SIG-M5 treated with dmso at 0.1 percent for 504 hours (cell line): ENCODE measurements around the gene CDK15.
A peak's percentile ranks its signal among the peaks of the same experiment; 100 is the strongest.

Source experiments
- DNase-seq: peaks from one replicate; lab custom pipeline; 2025; ENCODE audit not compliant: unreplicated experiment; lab: John Stamatoyannopoulos, UW

The CDK15 gene

DNA sequence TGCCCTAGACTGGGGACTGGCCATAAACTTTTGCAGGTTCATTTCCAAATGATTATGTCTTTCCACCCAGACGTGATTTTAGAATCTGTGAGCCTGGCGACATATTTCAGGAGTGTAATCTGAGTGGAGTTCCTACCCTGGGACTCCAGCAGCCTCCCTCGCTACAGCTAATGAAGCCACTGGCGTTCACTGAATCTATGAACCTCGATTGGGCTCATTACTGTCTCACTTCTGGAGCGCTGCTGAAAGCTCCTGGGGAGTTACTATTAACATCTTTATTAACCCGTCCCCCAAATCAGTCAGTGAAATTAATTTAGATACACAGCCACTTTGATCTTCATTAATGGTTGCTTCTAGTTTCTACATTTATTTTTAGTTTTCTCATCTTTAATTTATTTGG, 56.5 kb downstream of the CDK15 start:
- DNase-seq: no peak

DNA sequence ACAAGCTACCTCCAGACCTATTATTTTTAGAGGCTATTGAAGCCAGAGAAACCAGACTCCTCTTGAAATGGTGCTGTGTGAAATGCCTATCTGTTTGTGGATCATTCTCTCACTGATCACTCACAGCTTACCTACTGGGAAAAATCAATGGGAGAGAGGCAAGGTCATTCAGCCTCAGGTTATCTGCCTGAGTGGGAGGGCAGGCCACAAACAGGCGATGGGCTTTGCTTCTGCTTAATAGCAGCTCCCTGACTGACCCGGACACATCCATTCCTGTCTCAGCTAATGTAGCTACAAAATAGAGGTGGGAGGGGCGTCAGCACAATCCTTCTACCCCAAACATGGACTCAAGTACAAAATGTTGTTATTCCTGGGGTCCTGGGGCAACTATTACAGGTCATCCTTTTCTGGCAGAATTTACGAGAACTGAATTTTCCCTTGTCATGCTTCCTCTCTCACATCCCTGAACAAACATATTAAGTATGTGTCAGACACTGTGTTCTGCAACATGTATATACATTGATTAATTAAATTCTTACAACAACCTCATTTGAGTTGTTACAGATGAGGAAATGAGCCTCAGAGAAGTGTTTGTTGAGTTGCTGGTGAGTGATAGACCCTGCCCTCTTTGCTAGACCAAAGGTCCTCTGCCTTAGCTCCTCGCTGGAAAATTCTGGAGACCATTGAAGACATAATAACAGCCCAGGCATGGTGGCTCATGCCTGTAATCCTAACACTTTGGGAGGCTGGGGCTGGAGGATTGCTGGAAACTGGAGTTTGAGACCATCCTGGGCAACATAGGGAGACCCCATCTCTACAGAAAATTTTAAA, 60.5 kb downstream of the CDK15 start:
- no peak for DNase-seq

DNA sequence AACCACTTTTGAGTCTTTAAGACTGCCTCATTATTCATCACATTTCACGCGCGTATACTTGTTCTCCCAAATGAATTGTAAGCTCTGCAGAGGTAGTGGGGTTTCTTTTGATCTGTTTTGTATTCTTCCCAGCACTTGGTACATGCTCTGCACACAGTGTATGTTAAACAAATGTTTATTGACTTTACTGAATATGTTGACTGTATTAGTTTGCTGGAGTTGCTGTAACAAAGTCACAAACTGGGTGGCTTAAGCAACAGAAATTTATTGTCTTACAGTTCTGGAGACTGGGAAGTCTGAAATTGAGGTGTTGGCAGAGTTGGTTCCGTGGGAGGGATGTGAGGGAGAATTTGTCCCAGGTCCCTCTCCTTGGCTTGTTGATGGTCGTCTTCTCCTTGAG, 65.1 kb downstream of the CDK15 start:
- no peak for DNase-seq

DNA sequence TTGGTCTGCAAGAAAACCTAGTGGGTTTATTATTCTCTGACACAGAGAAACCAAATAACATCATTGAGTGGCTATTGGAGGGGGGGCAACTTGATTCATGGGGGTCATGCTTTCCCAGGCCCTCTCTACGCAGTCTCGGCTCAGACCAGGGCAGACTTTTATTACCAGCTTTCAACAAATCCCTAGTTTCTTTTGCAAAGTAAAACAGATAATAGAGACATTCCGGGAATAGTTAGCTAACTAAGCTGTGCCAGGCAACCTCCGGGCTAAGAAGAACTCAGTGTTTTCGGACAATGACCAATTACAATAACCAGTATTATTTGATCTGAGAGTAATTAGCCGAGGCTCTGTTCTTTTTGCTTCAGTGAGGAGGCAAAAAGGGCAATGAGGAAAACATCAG, 66.3 kb downstream of the CDK15 start:
- no peak for DNase-seq

DNA sequence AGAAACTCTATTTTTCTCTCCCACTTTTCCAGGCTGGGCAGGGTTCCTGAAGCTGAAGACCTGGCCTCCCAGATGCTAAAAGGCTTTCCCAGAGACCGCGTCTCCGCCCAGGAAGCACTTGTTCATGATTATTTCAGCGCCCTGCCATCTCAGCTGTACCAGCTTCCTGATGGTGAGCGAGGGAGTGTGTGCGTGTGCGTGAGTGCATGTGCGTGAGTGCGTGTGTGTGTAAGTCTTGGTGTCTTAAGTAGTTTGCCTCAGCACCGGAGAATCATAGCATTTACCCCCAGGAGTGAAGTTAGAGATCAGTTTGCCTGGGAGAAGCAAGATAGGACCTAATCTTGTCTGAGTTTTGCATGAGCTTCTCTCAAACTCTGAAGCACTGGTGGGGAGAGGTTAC, 73.7 kb downstream of the CDK15 start:
- DNase-seq: no peak

DNA sequence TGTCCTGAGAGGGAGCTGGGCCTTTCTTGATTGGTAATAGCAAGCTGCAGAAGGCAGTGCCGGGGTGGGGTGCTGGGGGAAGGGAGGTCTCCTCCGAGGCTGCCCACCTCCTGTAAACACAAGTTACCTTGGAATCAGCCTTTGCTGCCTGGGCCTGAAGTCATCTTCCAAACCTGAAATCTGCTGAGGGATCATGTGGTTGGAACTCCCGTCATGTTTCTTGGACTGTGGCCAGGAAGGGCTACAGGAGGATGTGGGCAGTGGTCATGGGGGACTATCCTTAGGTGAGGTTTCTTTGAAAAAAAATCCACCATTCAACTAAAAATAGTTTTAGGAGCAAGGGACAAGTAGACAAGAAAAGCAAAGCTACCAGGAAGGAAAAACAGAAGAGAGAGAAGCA, 74.2 kb downstream of the CDK15 start:
- DNase-seq: no peak

DNA sequence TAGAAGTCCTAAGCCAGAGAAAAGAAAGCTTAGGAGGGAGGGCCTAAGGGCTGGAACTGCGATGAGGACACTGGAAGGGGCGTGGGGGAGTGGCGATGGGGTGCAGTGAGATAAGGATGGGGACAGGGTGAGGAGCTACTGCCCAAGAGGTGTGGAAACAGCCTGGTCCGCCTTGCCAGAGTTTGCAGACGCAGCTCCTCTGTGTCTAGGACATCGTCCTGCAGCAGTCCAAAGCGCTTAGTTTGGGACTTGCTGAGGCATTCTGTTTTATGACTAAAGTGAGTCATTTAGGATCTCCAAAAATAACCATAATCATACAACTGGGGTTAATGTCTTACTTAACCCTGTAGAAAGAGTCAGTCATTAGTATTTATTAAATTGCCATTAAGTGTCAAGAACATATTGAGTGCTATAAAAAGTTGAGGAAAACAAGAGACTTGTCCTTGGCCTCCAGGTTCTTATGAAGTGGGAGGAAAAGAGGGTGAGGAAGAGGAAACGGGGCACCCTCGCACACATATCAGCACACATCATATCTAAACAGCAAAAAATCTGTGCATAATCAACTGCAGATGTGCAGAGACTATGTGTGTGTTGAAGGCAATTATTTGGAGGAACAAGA, 74.8 kb downstream of the CDK15 start:
- no peak for DNase-seq

DNA sequence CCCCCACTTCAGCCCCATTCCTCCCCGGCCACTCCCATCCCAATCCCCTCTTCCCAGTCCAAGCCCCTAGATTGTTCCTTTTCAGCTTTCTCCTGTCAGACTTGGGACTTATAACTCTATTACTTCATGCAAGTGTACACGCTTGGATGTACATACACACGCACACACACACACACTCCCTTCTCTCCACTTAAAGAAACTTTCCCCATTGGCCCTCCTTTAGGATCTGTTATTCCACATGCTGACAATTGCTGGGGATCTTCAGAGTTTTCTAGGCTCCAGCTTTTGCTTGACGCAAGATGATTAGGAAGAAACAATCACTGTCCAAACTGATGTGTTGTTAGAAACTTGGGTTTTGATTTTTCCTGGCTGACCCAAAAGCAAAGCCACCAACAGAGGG, 75.4 kb downstream of the CDK15 start:
- DNase-seq: no peak

DNA sequence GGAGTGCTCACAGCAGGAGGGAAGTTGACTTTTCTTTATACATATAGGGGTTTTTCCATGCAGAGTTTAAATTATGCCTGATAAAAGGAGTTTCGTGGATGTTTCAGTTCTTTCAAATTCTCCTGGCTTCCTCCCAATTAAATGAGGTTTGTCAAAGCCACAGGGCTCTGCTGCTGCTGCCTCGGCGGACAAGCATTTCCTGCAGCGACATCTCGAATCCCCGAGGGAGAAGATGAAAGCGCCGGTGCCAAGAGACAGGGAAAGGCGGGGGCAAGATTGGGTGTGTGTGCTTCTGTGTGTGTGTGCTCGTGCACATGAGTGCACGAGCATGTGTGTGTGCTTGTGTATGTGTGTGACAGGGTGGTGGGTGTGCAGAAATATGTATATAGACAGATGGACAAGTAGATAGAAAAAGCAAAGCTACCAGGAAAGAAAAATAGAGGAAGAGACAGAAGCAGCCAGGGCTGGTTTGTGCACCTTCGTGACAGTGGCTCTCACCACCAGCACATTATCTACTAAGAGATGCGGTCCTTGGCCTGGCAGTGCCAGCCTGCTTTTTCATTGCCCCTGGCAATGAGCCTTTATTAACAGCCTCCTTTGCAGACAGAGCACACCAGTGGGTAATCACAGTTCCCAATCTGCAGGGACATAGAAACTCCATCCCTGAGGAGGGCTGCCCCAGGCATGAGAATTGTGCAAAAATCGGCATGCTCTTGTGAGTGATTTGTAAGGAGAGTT, 76.2 kb downstream of the CDK15 start:
- DNase-seq: no peak

DNA sequence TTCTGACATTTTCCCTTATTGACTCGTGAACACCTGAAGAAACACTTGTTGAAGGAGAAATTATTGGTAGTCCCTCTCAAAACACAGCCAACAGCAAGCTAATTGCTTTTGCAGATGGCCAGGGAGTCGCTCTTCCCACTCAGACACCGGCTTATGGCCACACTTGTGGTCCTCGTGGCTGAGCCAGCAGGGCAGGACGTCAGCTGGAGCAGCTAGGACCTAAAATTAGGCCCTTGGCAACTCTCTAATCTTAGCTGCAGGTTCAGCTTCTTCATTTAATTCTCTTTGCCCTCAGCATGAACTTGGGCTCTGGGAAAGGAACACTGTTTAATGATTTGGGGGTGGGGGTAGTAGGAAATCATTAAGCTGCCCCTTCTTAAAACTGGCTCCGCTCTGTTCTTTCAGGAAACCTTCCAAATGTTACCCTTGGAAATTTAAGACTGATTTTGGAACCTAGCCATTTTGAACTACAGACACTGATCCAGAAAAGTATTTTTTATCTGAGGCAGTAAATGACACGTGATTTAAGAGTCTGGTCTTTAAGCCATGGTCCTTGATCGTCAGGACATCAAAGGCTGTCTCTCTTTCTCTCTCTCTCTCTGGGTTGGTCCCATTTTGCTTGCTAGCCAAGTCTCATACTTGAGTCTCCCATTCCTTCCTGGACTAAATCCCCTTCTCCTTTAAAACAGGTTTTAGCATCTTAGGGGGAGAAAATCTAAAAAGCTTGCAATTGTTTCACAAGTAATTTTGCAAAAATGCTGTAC, 77.5 kb downstream of the CDK15 start:
- DNase-seq: no peak

DNA sequence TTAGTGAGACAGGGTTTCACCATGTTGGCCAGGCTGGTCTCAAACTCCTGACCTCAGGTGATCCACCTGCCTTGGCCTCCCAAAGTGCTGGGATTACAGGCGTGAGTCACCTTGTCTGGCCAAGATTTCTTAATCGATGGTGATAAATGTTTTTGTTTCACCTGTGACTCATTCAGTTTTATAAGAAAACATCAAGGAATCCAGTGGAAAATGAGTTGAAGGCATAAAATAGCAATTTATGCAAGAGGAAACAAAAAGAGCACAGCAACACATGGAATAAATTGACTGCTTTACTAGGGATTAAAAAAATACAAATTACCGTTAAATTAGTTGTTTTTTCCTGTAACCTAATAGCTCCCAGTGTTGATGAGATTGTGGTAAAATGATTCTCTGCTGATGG, 80.2 kb downstream of the CDK15 start:
- no peak for DNase-seq

DNA sequence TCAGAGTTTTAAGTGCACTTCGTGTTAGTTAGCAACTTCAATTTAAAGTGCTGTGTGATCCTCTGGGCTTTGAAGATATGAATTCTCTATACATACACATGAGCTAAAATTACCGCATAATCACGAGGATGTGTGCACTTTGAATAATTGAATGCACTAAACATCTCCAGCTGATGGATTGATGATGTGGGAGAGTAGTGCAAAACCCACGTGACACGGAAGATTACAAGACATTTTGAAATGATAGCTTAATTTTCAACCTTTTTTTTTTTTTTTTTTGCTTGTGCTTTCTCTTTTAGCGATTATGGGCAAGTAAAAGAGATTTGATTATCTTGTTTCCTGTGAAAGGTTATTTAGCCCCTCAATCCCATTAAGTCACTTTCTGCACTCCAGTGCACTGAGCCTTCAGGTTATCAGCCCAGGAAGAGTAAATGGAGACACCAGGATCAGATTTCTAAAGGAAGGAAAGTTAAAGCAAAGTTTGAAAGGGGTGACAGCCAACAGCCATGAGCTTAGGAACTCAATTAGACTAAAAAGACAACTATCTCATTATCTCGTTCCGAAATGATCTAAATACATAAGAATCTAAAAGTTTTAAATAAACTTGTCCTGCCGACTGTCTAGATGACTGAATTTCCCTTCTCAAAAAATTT, 81.6 kb downstream of the CDK15 start:
- DNase-seq: no peak

DNA sequence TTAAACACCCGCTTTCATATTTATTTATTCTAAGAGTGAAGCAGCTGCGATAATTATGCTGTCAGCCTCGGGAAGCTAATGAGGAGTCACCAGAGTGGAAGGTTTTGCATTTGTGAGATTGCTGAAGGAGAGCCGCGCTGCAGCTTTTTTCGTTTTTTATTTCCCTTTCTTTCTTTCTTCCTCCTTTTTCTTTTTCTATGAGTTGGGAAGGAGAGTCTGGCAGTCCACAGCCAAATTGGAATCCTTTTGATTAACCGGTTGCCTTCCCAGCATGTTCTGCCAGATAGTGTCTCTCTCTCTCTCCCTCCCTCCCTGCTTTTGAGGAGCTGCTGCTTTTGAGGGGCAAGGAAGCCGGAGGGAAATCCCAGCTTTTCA, 82.1 kb downstream of the CDK15 start:
- DNase-seq: no peak

DNA sequence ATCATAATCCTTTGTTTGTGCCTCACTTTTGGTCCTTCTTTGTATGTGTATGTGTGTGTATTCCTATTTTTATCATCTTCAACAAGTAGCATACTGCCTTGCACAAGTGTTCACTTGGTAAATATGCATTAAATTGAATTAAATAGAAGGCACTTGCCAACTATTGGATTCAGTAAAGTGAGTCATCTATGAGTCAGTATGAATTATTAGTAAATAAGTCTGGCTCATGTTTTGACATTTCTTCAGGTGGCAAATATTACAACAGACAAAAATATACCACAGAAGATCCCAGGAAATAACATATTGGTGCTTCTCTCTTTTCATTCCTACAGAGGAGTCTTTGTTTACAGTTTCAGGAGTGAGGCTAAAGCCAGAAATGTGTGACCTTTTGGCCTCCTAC, 84.1 kb downstream of the CDK15 start:
- DNase-seq: no peak

DNA sequence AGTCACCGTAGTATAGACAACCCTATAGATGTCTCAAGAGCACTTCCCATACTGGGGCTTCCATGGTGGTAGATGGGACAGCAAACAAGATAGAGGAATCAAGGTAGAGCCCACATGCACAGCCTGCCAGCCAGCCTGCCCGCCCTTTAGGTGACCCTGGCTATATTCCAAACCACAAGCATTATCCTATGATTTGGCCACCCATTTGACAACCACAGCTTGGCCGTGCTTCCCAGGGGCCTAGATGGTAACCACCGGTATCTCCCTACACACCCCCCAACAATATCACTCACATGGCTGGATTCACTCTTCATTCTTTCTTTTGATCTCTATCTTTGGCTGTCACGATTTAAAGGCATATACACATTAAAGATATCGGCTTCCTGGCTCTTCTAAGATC, 85.3 kb downstream of the CDK15 start:
- no peak for DNase-seq

DNA sequence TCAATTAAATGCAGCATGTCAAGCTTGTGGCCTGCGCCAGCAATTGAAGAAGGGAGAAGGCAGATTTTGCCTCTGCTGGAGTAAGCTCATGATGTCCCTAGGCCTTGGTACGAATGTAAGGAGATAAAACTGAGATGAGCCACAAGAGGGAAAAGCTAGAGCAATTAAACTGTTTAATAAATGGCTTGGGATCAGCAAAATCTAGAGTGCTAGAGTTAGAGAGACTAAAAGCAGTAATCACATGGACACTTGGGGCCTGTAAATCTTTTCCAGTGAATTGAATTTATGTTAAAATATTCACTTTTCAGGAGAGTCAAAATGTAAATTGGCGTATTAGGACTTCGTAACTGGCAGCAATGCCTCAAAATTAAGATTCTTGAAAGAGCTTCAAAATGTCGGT, 86.2 kb downstream of the CDK15 start:
- no peak for DNase-seq

DNA sequence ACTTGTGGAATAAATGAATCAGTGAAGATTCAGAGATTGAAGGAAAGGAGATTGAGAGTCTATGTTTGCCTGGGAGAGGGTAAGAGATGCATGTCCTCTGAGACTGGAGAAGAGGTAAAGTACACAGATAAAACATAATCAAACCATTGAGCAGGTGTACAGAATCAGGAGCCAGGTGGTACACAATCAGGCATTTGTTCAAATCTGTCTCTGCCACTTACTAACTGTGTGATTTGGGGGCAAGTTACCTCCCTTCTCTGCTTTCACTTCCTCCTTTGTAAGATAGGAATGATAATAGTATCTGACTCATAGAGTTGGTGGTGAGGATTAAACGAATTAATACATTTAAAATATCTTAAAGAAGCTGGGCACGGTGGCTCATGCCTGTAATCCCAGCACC, 94.0 kb downstream of the CDK15 start:
- DNase-seq: peak; percentile 16

DNA sequence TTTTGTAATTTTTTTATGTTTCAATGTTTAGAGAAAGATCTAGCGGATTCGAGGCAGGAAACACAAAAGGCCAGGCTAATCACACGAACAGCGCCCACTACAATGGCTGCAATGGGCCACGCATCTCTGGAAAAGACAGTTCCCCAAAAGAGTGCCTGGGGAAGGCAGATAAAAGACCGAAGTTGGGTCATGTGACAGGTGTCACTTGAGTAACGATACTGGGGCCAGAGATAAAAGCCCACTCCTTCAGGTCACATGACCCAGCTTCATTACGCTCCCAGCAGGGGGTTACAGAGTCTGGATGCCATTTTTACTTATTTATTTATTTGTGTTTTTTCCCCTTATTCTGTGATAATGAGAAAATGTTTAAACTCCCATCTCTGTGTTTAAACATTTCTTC, 95.4 kb downstream of the CDK15 start:
- DNase-seq: no peak

DNA sequence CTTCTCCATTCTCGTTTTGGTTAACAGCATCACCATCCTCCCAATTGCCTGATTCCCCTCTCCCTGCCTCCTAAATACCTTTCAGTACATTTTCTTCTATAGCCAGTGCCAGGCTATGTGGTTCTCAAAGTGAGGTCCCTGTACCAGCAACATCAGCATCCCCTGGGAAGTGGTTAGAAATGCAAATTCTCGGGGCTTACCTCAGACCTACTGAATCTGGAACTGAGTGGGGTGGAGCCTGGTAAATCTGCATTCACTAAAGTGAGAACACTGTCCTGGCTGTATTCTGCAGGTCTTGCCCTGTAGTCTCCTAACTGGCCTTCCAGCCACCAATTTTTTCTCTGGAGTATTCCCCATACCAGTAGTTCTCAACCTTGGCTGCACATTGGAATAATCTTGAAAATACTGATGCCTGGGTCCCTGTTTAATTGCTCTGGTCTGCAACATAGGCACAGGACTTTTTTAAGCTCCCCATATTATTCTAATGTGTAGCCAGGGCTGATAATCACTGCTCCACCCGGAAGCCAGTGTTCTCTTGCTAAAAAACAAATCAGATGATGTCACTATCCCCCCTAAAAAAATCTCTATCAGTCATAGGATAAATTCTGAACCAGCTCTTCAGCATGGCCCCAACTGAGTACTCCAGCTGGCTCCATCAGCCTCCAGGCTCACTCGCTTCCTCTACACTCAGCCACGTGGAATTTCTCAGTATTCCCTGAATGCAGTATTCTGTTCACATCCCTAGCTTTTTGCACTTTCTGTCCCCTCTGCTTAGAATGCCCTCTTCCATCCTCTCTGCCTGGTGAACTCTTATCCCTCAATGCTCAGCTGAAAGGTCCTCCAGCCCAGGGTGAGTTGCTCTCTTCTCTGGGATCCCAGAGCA, 98.4 kb downstream of the CDK15 start:
- no peak for DNase-seq
